Measurements from ENCODE around the gene PPP2R2C. TPM values are rescaled to one million over a fixed set of nuclear protein-coding genes. Genes with fewer than 3 reads are reported as not detected.

PPP2R2C gene
- polyA plus RNA-seq, 1 of the 3 experiments (the other 2 are of a cell fraction) = 0.21 TPM

DNA sequence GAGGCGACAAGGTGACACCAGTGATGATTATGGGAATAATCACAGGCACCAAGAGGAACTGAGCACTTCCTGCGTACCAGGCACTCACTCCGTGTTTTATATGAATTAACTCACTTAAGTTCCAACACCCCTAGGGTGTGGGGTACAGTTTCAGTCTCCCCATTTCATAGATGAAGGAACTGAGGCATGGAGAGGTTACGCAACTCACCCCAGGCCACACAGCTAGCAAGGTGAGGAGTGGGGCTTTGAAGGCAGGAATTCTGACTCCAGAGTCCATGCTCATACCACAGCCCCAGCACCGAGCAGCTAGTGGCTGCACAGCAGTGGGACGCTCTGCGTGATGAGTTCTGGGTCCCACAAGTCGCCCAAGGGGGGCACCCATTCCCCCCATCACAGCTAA, 29.9 kb downstream of the PPP2R2C start:
- peaks cover 0 to 46% of the 10 kb centered on the region in 2 experiments; a peak in 1 of 4 replicates for H3K4me1 ChIP-seq (ENCODE audit: control insufficient read depth in 1 of 2, insufficient read depth in 2 of 2, low read depth in 1 of 2, low read length in 1 of 2)
- H3K9me3 ChIP-seq = no peaks in the 10 kb centered on the region
- WGBS (ENCODE audit: low lambda C conversion rate) = 59% methylated on average over 5 of the region's 8 CpGs
- no peak for DNase-seq
- H3F3A ChIP-seq (replicated peaks; ENCODE audit: insufficient read depth) = no peaks in the 10 kb centered on the region
- no peak overlapping the region for H3K4me3 ChIP-seq (ENCODE audit: low read depth in 2 of 2, low read length in 1 of 2)
- H2AFZ ChIP-seq (ENCODE audit: low read depth) = no peak overlapping the region
- no peaks in the 10 kb centered on the region for H3K27me3 ChIP-seq (ENCODE audit: insufficient read depth)
- no peaks in the 10 kb centered on the region for H3K36me3 ChIP-seq (replicated peaks in 1 of 2; ENCODE audit: control insufficient read depth in 1 of 2, insufficient read depth in 2 of 2, low read length in 1 of 2)
- TF ChIP-seq MEF2A (IDR thresholded peaks at IDR 0.05; ENCODE audit: borderline replicate concordance, low read depth) (no peak), TCF12 (IDR thresholded peaks at IDR 0.05) (no peak), FOSL2 (IDR thresholded peaks at IDR 0.05; ENCODE audit: borderline replicate concordance, low read depth) (no peak), GATA2 (CRISPR knock-in tag; IDR thresholded peaks at IDR 0.05) (no peak), TAF1 (IDR thresholded peaks at IDR 0.05; ENCODE audit: borderline replicate concordance, low read depth, low read length) (no peak), EP300 (IDR thresholded peaks at IDR 0.05; ENCODE audit: borderline replicate concordance in 1 of 2, low read depth in 1 of 2, low read length in 1 of 2) (no peak)
- TF ChIP-seq, protein P1, sequence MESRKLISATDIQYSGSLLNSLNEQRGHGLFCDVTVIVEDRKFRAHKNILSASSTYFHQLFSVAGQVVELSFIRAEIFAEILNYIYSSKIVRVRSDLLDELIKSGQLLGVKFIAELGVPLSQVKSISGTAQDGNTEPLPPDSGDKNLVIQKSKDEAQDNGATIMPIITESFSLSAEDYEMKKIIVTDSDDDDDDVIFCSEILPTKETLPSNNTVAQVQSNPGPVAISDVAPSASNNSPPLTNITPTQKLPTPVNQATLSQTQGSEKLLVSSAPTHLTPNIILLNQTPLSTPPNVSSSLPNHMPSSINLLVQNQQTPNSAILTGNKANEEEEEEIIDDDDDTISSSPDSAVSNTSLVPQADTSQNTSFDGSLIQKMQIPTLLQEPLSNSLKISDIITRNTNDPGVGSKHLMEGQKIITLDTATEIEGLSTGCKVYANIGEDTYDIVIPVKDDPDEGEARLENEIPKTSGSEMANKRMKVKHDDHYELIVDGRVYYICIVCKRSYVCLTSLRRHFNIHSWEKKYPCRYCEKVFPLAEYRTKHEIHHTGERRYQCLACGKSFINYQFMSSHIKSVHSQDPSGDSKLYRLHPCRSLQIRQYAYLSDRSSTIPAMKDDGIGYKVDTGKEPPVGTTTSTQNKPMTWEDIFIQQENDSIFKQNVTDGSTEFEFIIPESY (IDR thresholded peaks at IDR 0.05; ENCODE audit: borderline replicate concordance, low read depth) = no peak
- H3K4me2 ChIP-seq = no peak overlapping the region
- ChIA-PET CTCF (no interaction called here), POLR2A (no interaction called here)
- H3K79me2 ChIP-seq (ENCODE audit: insufficient read depth) = no peaks in the 10 kb centered on the region
- H3K27ac ChIP-seq (ENCODE audit: low read depth in 2 of 2, low read length in 1 of 2) = no peak overlapping the region
- H4K20me1 ChIP-seq (ENCODE audit: insufficient read depth) = no peaks in the 10 kb centered on the region
- H3K9ac ChIP-seq = no peak overlapping the region
- H3K9me2 ChIP-seq = no peaks in the 10 kb centered on the region

DNA sequence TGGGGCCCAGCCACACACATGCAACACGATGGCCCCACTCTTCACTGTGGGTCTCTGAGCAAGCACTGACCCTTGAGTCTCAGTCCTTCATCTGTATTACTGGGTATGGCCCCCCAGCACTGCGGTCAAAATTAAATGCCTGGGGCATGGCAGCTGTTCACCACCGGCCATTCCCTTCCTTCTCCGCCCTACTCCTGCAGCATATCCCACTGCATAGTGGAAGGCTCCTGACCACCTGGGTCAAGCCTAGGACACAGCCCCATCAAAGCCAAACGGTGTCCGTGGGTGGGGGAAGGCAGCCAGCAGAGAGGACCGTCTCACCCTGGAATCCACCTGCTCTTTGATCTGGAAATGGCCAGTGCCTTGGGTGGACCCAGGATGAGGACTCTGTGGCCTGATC, 30.7 kb downstream of the PPP2R2C start:
- no peak overlapping the region for H3K4me3 ChIP-seq (ENCODE audit: low read depth in 2 of 2, low read length in 1 of 2)
- no peak for TF ChIP-seq EP300 (IDR thresholded peaks at IDR 0.05; ENCODE audit: borderline replicate concordance in 1 of 2, low read depth in 1 of 2, low read length in 1 of 2)
- no peak for TF ChIP-seq FOSL2 (IDR thresholded peaks at IDR 0.05; ENCODE audit: borderline replicate concordance, low read depth)
- TF ChIP-seq POLR2AphosphoS5 (IDR thresholded peaks at IDR 0.05; ENCODE audit: low read depth, low read length) = no peak
- TF ChIP-seq NFIC (IDR thresholded peaks at IDR 0.05; ENCODE audit: borderline replicate concordance) = no peak
- no peak for TF ChIP-seq ELF1 (IDR thresholded peaks at IDR 0.05)
- no peak for TF ChIP-seq NRF1 (IDR thresholded peaks at IDR 0.05; ENCODE audit: low read depth, low read length)
- no peak for TF ChIP-seq SMC3 (IDR thresholded peaks at IDR 0.05; ENCODE audit: low read depth, low read length)
- TF ChIP-seq YY1 (IDR thresholded peaks at IDR 0.05; ENCODE audit: low read depth) = no peak
- no peak for TF ChIP-seq RXRA (IDR thresholded peaks at IDR 0.05; ENCODE audit: borderline replicate concordance, low read depth)
- TF ChIP-seq TAF1 (IDR thresholded peaks at IDR 0.05; ENCODE audit: borderline replicate concordance, low read depth, low read length) = no peak
- no peak for TF ChIP-seq CHD2 (IDR thresholded peaks at IDR 0.05; ENCODE audit: low read length, partially characterized antibody)
- TF ChIP-seq JUND (IDR thresholded peaks at IDR 0.05) = no peak
- TF ChIP-seq, protein P2, sequence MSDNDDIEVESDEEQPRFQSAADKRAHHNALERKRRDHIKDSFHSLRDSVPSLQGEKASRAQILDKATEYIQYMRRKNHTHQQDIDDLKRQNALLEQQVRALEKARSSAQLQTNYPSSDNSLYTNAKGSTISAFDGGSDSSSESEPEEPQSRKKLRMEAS (IDR thresholded peaks at IDR 0.05; ENCODE audit: low read depth) = no peak
- TF ChIP-seq FOXM1 (IDR thresholded peaks at IDR 0.05; ENCODE audit: low read depth) = no peak
- no peaks in the 10 kb centered on the region for H3K27me3 ChIP-seq (ENCODE audit: insufficient read depth)
- no peak overlapping the region for H2AFZ ChIP-seq (ENCODE audit: low read depth)
- no peak overlapping the region for H3K27ac ChIP-seq (ENCODE audit: low read depth in 2 of 2, low read length in 1 of 2)
- H4K20me1 ChIP-seq (ENCODE audit: insufficient read depth) = no peaks in the 10 kb centered on the region
- H3K4me1 ChIP-seq (ENCODE audit: control insufficient read depth in 1 of 2, insufficient read depth in 2 of 2, low read depth in 1 of 2, low read length in 1 of 2) = peaks cover 0 to 40% of the 10 kb centered on the region in 2 experiments; a peak in 1 of 4 replicates
- no peak overlapping the region for H3K4me2 ChIP-seq
- H3K79me2 ChIP-seq (ENCODE audit: insufficient read depth) = no peaks in the 10 kb centered on the region
- H3K36me3 ChIP-seq (replicated peaks in 1 of 2; ENCODE audit: control insufficient read depth in 1 of 2, insufficient read depth in 2 of 2, low read length in 1 of 2) = no peaks in the 10 kb centered on the region
- no peaks in the 10 kb centered on the region for H3F3A ChIP-seq (replicated peaks; ENCODE audit: insufficient read depth)
- DNase-seq = no peak
- no peak overlapping the region for H3K9ac ChIP-seq
- CTCF ChIA-PET = no interaction called here
- POLR2A ChIA-PET = no interaction called here
- no peaks in the 10 kb centered on the region for H3K9me3 ChIP-seq
- WGBS (ENCODE audit: low lambda C conversion rate) = 59% methylated on average over 4 of the region's 7 CpGs
- no peaks in the 10 kb centered on the region for H3K9me2 ChIP-seq

Data from SK-N-SH (cell line).